ENCODE data around the gene M6PR. TPM values are rescaled to one million over a fixed set of nuclear protein-coding genes. Genes with fewer than 3 reads are reported as not detected.
"Not testable (repeated sequence)": the region's sequence is repeated elsewhere in the genome, so short reads cannot be mapped to it uniquely, and the experiment has no call there.

M6PR gene
- total RNA-seq, 1 donor from 2014 or later: 141 TPM

DNA sequence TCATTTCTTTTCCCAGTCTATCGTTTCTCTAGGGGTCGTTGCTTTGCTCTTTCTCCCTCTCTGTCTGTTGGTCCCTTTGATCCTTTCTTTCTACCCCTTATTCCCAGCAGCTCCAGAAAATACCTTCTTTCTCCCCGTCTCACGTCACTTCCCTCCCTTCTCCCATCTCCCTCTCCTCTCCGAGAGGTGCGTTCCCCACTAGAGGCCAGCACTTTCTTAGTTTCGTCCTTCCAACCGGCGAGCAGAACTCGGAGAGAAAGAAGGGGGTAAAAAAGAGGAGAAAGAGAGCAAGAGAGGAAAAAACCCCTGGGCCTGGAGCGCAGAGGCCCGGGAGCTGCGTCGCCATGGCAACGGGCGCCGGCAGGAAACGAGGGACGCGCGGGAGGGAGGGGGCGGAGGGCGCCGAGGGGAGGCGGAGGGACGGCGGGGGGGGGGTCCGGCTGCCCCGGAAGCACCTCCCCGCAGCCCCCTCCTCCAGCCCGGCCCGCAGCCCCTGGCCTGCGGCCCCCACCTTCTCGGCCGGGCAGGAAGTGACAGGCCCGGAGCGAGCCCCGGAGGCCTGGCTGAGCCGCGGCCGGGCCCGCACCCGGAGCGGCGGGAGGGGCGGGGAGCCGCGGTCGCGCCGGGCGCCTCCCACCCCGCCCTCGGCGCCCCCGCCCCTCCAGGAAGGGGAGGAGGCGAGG lies 35.3 kb downstream of the M6PR start, which contains the start of gene PHC1:
TSS of gene PHC1 (plus strand) at position 477 of the 683 bp plus-strand sequence. CDS start 3,169 bp downstream, outside the sequence.
- peak; percentile 92 for DNase-seq (ENCODE audit: low spot score)

DNA sequence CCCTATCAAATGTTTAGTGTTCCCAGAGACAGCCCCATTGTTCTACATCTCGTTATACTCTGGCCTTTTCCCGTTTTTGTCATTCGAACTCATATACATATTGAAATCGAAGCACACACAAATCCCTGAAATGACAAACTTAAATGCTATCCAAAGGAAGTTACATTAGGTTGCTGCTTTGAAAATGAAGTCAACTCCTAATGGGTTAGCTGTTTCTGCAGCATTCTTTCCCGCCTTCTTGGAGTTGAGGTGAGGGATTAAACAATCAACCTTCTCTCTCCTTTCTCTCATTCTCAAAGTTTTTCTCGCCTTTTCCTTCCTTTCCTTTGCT lies 35.8 kb downstream of the M6PR start:
- no peak for DNase-seq (ENCODE audit: low spot score)

DNA sequence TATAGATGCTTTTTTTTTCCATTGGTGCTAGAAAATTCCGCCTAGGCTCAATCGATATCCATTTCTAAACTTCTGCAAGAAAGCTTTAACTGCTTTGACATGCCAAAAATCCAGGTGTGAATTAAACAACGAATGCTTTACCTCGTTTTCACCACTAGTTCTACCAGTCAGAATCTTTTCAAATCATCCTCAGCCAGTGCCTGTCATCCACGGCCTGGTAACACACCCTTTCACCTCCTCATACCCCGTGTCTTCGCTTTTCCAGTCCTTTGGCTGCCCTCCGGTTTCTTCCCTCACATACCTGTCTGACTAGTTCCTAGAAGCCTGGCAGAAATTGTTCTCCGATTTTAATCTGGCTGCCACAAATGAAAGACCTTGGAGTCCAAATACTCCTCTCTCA lies 36.5 kb downstream of the M6PR start:
- DNase-seq (ENCODE audit: low spot score): no peak

DNA sequence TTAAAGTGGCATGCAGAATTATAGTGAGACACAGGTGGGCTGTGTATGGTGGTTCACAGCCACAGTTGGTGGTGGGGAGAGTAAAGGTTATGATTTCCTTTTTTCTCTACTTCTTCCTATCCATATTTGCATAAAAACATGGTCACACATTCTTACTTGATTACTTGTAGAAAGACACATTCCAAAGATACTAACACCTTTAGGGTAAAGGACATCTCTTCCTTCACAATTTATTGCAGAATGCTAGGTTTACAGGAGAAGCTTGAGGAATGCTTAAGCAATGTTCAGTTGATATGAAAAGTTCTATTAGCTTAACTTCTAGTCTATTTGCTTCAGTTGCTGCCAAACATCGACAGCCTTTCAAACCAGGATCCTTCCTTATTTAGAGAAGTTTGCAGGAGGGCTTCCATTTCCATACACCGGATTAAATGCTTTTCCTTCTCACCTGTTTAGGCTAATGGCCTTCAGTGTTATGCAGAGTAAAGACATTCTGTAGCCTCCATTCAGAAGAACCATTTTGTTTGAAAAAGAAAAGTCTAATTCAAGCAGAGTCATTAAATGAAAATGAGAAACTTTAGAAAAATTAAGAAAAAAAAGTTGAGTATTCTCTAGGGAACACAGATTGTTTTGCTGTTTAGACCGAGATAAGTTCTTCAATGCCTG lies 37.7 kb downstream of the M6PR start:
- DNase-seq (ENCODE audit: low spot score): no peak

DNA sequence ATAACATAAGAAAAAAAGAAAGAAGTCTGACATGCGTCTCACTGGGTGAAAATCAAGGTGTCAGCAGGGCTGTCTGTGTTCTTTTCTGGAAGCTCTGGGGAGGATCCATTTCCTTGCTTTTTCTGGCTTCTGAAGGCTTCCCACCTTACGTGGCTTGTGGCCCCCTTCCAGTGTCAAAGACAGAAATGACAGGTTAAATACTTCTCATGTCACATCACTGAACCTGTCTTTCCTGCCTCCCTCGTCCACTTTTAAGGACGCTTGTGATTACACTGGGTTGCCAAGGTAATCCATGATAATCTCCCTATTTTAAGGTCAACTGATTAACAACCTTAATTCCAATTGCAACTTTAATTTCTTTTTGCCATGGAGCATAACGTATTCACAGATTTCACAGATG lies 39.7 kb downstream of the M6PR start:
- DNase-seq (ENCODE audit: low spot score): no peak

DNA sequence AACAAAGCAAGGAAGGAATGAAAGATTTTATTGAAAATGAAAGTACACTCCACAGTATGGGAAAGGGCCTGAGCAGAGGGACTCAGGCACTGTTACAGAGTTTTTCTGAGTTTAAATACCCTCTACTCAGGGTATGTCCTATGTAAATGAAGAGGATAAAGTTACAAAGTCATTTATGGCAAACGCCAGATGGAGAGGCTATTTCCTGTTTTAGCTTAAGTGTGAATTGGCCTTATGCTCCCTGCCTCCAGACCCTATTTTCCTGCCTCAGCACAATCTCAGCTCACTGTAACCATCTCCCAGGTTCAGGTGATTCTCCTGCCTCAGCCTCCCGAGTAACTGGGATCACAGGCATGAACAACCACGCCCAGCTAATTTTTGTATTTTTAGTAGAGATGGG lies 41.9 kb downstream of the M6PR start:
- DNase-seq (ENCODE audit: low spot score): no peak

DNA sequence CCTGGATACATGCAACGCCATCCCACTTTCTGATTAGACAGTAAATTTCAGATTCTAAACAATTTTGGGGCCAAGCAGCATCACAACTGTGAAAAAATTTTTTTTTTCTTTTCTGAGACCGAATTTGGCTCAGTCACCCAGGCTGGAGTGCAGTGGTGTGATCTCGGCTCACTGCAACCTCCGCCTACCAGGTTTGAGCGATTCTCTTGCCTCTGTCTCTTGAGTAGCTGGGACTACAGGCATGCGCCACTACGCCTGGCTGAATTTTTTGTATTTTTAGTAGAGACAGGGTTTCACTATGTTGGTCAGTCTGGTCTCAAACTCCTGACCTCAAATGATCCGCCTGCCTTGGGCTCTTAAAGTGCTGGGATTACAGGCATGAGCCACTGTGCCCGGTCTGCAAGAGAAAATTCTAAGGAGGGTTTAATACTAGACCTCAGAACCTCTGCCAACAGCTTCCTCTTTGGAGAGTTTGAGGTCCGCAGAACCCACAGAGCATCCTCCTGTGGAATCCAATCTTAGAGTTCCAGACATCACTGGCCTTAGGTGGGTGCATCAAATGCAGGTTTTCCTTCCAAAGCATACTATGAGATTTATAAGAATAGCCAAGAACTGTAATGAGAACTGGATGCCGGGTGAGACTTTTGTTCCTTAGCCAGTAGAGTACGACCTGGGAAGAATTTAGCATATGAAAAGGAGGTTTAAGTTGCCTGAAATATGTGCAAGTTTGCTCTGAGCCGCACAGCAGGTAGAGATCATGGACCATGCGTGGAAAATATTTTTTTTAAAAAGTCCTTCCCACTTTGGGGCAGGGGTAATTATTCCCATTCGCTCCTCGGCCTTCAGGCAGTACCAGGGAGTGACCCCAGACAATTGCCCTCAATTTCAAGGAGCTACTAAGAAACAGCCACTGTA lies 42.9 kb downstream of the M6PR start:
- DNase-seq (ENCODE audit: low spot score): no peak

DNA sequence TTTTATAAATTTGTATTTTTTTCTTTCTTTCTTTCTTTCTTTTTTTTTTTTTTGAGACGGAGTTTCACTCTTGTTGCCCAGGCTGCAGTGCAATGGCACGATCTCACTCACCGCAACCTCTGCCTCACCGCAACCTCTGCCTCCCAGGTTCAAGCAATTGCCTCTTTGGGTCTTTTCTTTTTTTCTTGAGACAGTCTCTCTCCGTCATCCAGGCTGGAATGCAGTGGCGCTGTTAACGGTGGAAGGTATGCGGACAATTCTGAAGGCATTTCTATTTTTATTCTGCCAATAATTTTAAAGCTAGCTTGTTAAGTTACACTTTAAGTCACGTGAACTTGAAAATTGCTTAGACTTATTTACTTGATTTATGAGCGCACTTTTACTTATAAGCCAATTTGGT lies 43.9 kb downstream of the M6PR start:
- no peak for DNase-seq (ENCODE audit: low spot score)

DNA sequence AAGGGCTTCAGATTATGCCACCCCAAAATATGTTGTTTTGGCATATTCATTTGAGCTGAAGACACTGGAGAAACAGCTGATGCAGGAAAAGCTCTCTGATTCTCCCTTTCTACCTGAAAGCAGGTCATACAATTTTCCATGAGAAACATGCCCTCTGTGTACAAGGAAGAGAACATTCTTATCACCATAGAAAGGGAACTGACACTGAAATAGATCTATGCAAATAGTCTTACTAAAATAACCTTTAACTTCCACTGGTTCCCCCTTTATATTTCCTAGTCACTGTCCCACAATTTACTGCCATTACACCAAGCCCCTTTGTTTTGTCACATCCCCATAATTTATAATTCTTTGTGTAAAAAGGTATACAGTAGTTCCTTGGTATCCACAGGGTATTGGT lies 44.8 kb downstream of the M6PR start:
- DNase-seq (ENCODE audit: low spot score): no peak

DNA sequence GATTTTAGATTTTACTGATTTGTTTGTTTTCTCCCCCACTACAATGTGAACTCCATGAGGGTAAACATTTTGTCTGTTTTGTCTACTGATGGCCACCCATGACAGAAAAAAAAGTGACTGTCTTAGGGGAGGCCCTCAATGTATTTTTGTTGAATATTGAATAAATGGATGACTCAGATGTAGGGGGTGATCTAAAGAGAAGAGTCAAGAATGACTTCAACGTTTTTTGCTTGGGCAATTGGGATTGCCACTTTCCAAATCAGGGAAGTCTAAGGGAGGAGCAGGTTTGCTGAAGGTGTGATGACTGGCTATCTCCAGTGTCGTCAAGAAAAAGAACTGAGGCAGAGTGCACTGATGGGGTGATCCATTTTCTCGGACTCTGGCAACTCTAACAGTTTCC lies 45.8 kb downstream of the M6PR start:
- DNase-seq (ENCODE audit: low spot score): no peak

DNA sequence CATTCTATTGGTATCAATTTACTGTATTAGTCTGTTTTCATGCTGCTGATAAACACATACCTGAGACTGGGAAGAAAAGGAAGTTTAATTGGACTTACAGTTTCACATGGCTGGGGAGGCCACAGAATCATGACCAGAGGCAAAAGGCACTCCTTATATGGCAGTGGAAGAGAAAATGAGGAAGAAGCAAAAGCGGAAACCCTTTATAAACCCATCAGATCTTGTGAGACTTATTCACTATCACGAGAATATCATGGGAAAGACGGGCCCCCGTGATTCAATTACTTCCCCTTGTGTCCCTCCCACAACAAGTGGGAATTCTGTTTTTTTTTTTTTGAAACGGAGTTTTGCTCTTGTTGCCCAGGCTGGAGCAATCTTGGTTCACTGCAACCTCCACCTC lies 46.7 kb downstream of the M6PR start:
- not testable (repeated sequence) for DNase-seq (ENCODE audit: low spot score)

DNA sequence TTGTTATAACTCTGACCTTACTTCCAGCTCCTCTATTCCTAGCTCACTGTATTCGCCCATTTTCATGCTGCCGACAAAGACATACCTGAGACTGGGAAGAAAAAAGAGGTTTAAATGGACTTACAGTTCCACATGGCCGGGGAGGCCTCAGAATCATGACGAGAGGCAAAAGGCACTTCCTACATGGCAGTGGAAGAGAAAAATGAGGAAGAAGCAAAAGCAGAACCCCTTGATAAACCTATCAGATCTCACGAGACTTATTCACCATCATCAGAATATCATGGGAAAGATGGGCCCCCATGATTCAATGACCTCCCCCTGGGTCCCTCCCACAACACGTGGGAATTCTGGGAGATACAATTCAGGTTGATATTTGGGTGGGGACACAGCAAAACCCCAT lies 49.6 kb downstream of the M6PR start:
- no peak for DNase-seq (ENCODE audit: low spot score)

DNA sequence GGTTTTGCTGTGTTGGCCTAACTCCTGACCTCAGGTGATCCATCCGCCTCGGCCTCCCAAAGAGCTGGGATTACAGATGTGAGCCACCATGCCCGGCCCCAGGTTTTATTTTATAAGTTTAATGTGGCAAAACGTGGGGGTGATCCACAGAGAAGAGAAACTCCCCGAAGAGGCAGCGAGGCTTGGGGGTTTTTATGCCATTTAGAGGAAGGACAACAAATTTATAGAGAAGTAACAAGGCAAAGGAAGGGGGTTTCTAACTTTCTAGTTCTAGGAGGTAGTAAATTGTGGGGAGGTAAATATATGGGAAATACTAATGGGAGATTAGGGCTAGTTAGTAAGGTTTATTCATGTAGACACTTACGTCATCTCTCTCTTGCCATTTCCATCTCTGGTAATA lies 52.4 kb downstream of the M6PR start:
- no peak for DNase-seq (ENCODE audit: low spot score)

DNA sequence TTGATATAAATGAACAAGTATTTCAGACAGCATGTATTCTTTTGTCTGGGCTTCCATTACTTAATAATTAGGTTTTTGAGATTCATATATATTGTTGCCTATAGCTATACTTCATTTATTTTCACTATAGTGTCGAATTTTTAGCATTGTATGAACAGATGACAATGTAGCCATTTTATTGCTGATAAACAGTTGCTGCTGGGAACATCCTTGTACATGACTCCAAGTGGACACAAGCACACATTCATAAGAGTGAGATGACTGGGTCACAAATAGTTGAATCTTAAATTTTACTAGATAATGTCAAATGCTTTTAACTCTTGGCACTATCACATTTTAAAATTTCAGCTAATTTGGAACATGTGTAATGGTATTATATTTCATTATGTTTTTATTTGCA lies 54.5 kb downstream of the M6PR start:
- no peak for DNase-seq (ENCODE audit: low spot score)

DNA sequence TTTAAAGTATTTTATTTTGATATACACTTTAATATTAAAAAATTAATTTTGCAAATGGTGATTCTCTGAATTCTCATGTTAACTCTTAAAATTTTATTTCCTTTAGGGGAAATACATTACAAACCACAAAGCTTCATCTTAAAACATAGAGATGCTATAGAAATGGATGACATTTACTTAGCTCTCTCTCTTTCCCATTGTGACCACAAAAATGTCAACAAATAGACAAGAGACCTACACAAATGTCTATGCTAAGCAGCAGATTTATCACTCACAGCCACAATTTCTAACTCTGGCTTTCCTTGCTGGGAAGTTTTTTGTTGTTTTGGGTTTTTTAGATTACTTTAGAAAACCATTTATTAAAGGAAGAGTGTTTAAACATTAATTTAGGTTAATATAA lies 55.1 kb downstream of the M6PR start:
- no peak for DNase-seq (ENCODE audit: low spot score)

DNA sequence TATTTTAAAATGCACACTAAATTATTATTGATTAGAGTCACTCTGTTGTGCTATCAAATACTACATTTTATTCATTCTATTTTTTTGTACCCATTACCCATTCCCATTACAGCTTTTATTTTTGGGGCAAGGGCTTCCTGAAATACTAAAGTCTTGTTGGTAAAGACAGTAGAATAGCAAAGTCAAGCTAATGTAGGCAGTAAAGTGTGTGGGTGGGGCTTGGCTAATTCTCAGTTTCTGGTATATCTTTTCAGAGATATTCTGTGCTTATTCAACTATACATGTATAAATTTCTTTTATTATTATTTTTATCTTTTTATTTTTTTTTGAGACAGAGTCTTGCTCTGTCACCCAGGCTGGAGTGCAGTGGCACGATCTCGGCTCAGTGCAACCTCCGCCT lies 57.5 kb downstream of the M6PR start:
- DNase-seq (ENCODE audit: low spot score): no peak

Other genes with a start within 250 kb of the M6PR start
- not detected for gene A2ML1, start 127.0 kb downstream of the M6PR start, total RNA-seq
- 18.0 TPM for gene PHC1, start 35.1 kb downstream of the M6PR start, total RNA-seq
- gene KLRG1, start 39.9 kb upstream of the M6PR start, total RNA-seq: 7.7 TPM
- gene A2M, start 166.3 kb upstream of the M6PR start, total RNA-seq: 996 TPM

All from mesenteric fat pad (tissue), 1 donor.